H7 (cell line): ENCODE results near the gene DCC. TPM values are rescaled to one million over a fixed set of nuclear protein-coding genes. Genes with fewer than 3 reads are reported as not detected.

Experiments used
- DNase-seq: peaks from one replicate; pipeline ENCODE4 v3.0.0; 2012
- H3K27me3 ChIP-seq: 2 replicates; pipeline ENCODE4 v1.6.0; 2011; ENCODE audit warnings: mild to moderate bottlenecking, low read length; ENCODE audit not compliant: control insufficient read depth, insufficient read depth
- H3K36me3 ChIP-seq: replicated peaks from 2 replicates; pipeline ENCODE4 v1.5.1; 2011; ENCODE audit warnings: low read length; ENCODE audit not compliant: control insufficient read depth, insufficient read depth
- H3K4me3 ChIP-seq: 2 replicates; pipeline ENCODE4 v1.5.1; 2011; ENCODE audit warnings: low read depth, mild to moderate bottlenecking, control low read depth, low read length, moderate library complexity; ENCODE audit not compliant: insufficient read depth
- total RNA-seq: library from RNA; depleted of rRNA; stranded (reverse); fragments of >200 nt; shearing (Covaris generic); gene quantifications from 2 replicates; pipeline ENCODE4 v1.2.3, GENCODE V29; 2014

The DCC gene
- total RNA-seq, 1 experiment from 2014 or later = 1.3 TPM

- no peak for DNase-seq
- Histone ChIP-seq H3K36me3 (no peaks in the 10 kb centered on the region), H3K4me3 (no peak overlapping the region), H3K27me3 (no peaks in the 10 kb centered on the region)
Measured at GRCh38 chr18:53038608-53039007, 698.6 kb downstream of the DCC start.

GRCh38 chr18:53040286-53040685 is 700.3 kb downstream of the DCC start:
- no peak for DNase-seq
- Histone ChIP-seq H3K4me3 (no peak overlapping the region), H3K36me3 (no peaks in the 10 kb centered on the region), H3K27me3 (no peaks in the 10 kb centered on the region)

GRCh38 chr18:53056064-53056463 is 716.1 kb downstream of the DCC start:
- Histone ChIP-seq H3K4me3 (no peak overlapping the region), H3K27me3 (no peaks in the 10 kb centered on the region), H3K36me3 (no peaks in the 10 kb centered on the region)
- DNase-seq = no peak

- Histone ChIP-seq H3K4me3 (no peak overlapping the region), H3K27me3 (no peaks in the 10 kb centered on the region), H3K36me3 (no peaks in the 10 kb centered on the region)
- no peak for DNase-seq
Measured at GRCh38 chr18:53070788-53071187, 730.8 kb downstream of the DCC start.

GRCh38 chr18:53080687-53081086 is 740.7 kb downstream of the DCC start:
- no peaks in the 10 kb centered on the region for H3K36me3 ChIP-seq
- no peak overlapping the region for H3K4me3 ChIP-seq
- no peak for DNase-seq

GRCh38 chr18:53093636-53094035 is 753.6 kb downstream of the DCC start:
- no peak overlapping the region for H3K4me3 ChIP-seq
- H3K36me3 ChIP-seq = no peaks in the 10 kb centered on the region
- H3K27me3 ChIP-seq = no peaks in the 10 kb centered on the region
- DNase-seq = no peak

More at GRCh38 chr18:53080687-53081086, 740.7 kb downstream of the DCC start:
- no peaks in the 10 kb centered on the region for H3K27me3 ChIP-seq

- no peak overlapping the region for H3K4me3 ChIP-seq
- no peaks in the 10 kb centered on the region for H3K27me3 ChIP-seq
- DNase-seq = no peak
- no peaks in the 10 kb centered on the region for H3K36me3 ChIP-seq
Measured at GRCh38 chr18:53101536-53102105, 761.6 kb downstream of the DCC start.

GRCh38 chr18:53114441-53114840 is 774.4 kb downstream of the DCC start:
- Histone ChIP-seq H3K36me3 (no peaks in the 10 kb centered on the region), H3K27me3 (no peaks in the 10 kb centered on the region), H3K4me3 (no peak overlapping the region)
- no peak for DNase-seq

GRCh38 chr18:53115876-53116585 is 776.0 kb downstream of the DCC start:
- H3K27me3 ChIP-seq = no peaks in the 10 kb centered on the region; the same call in 1 of the 2 replicates
- no peak for DNase-seq
- H3K36me3 ChIP-seq = no peaks in the 10 kb centered on the region
- H3K4me3 ChIP-seq = no peak overlapping the region

GRCh38 chr18:53117851-53118250 is 777.9 kb downstream of the DCC start:
- no peak overlapping the region for H3K4me3 ChIP-seq
- no peaks in the 10 kb centered on the region; the same call in 1 of the 2 replicates for H3K27me3 ChIP-seq
- H3K36me3 ChIP-seq = no peaks in the 10 kb centered on the region
- DNase-seq = no peak

GRCh38 chr18:53126210-53126609 is 786.2 kb downstream of the DCC start:
- no peak overlapping the region for H3K4me3 ChIP-seq
- no peaks in the 10 kb centered on the region for H3K36me3 ChIP-seq
- no peaks in the 10 kb centered on the region for H3K27me3 ChIP-seq
- no peak for DNase-seq

- Histone ChIP-seq H3K27me3 (no peaks in the 10 kb centered on the region), H3K4me3 (no peak overlapping the region), H3K36me3 (no peaks in the 10 kb centered on the region)
- no peak for DNase-seq
Measured at GRCh38 chr18:53131001-53131400, 791.0 kb downstream of the DCC start.

GRCh38 chr18:53134711-53135110 is 794.7 kb downstream of the DCC start:
- H3K36me3 ChIP-seq = no peaks in the 10 kb centered on the region
- no peak overlapping the region for H3K4me3 ChIP-seq
- DNase-seq = no peak
- no peaks in the 10 kb centered on the region for H3K27me3 ChIP-seq

- Histone ChIP-seq H3K36me3 (no peaks in the 10 kb centered on the region), H3K4me3 (no peak overlapping the region), H3K27me3 (no peaks in the 10 kb centered on the region)
- DNase-seq = no peak
Measured at GRCh38 chr18:53135654-53136053, 795.7 kb downstream of the DCC start.

- H3K27me3 ChIP-seq = no peaks in the 10 kb centered on the region
- no peak for DNase-seq
- H3K4me3 ChIP-seq = no peak overlapping the region
- no peaks in the 10 kb centered on the region for H3K36me3 ChIP-seq
Measured at GRCh38 chr18:53139746-53140500, 799.9 kb downstream of the DCC start.
